HL-60 (cell line): Measurements from ENCODE around the gene APOBEC3B.

Experiments used
- DNase-seq, 2 experiments: peaks; one replicate each; pipeline ENCODE4 v3.0.0-alpha.2; 2010 to 2020; ENCODE audit warnings: low read depth in 1 of 2, low spot score in 1 of 2
- H3K27ac ChIP-seq: fragments of 250-450 bp; sonication (Bioruptor Pico); replicated peaks from 2 replicates; pipeline ENCODE4 v1.5.1; 2020; ENCODE audit warnings: mild to moderate bottlenecking, moderate library complexity
- H3K27me3 ChIP-seq: fragments of 250-450 bp; sonication (Bioruptor Pico); 2 replicates; pipeline ENCODE4 v1.5.1; 2021; ENCODE audit warnings: mild to moderate bottlenecking, moderate library complexity; ENCODE audit not compliant: insufficient read depth, poor library complexity, severe bottlenecking
- H3K4me3 ChIP-seq: replicated peaks from 2 replicates; pipeline ENCODE4 v1.5.1; 2011; ENCODE audit warnings: mild to moderate bottlenecking, control low read depth, low read length; ENCODE audit not compliant: insufficient read depth
- CTCF ChIP-seq: IDR thresholded peaks from one replicate; pipeline ENCODE4 v1.5.1; 2011; ENCODE audit warnings: low read length, control low read depth, inconsistent platforms; ENCODE audit not compliant: insufficient read depth
- GABPA ChIP-seq: IDR thresholded peaks from 2 replicates; pipeline ENCODE4 v1.6.1; 2012; ENCODE audit warnings: low read depth
- POLR2AphosphoS5 ChIP-seq: IDR thresholded peaks from 2 replicates; pipeline ENCODE4 v1.6.1; 2012; ENCODE audit warnings: low read depth
- REST ChIP-seq: IDR thresholded peaks from 2 replicates; pipeline ENCODE4 v1.6.1; 2012; ENCODE audit warnings: low read depth; ENCODE audit not compliant: insufficient replicate concordance
- SPI1 ChIP-seq: IDR thresholded peaks from 2 replicates; pipeline ENCODE4 v1.6.1; 2012; ENCODE audit warnings: low read depth, mild to moderate bottlenecking, borderline replicate concordance

The APOBEC3B gene

DNA sequence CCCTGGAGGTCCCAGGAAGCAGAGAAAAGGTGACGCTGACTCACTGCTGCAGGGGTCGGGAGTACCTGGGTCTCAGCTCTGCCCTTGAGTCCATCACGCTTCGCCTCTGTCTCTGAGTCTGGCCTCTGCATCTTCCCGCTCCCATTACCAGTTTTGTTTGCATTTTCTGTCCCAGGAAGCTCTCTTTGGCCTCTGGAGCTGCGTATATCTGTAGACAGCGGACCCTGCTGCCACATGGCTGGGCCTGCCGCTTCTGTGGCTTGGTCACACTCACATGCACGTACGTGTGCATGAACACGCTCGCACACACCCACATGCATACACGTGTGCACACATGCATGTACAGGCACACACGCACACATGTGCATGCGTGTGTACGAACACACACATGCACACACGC is 45.6 kb upstream of the APOBEC3B start:
- TF ChIP-seq REST (no peak), CTCF (no peak), GABPA (no peak), SPI1 (no peak), POLR2AphosphoS5 (no peak)
- peaks cover 13% of the 10 kb centered on the region for H3K27me3 ChIP-seq
- no peak overlapping the region for H3K27ac ChIP-seq
- H3K4me3 ChIP-seq: no peak overlapping the region
- DNase-seq: no peak

GRCh38 chr22:38937036-38937435 is 45.1 kb upstream of the APOBEC3B start:
- Histone ChIP-seq H3K27me3 (peaks cover 17% of the 10 kb centered on the region), H3K27ac (no peak overlapping the region), H3K4me3 (no peak overlapping the region)
- DNase-seq: no peak
- TF ChIP-seq CTCF (no peak), POLR2AphosphoS5 (no peak), REST (no peak), SPI1 (no peak), GABPA (no peak)

GRCh38 chr22:38937541-38937940 is 44.6 kb upstream of the APOBEC3B start:
- no peak overlapping the region for H3K4me3 ChIP-seq
- no peak overlapping the region for H3K27ac ChIP-seq
- DNase-seq: no peak
- peaks cover 19% of the 10 kb centered on the region for H3K27me3 ChIP-seq
- no peak for TF ChIP-seq CTCF
- no peak for TF ChIP-seq SPI1
- no peak for TF ChIP-seq GABPA
- TF ChIP-seq REST: no peak
- no peak for TF ChIP-seq POLR2AphosphoS5
